ENCODE measurements around the gene MKLN1. TPM values are rescaled to one million over a fixed set of nuclear protein-coding genes. Genes with fewer than 3 reads are reported as not detected.
"Not testable (repeated sequence)": the region's sequence is repeated elsewhere in the genome, so short reads cannot be mapped to it uniquely, and the experiment has no call there.

MKLN1 gene
- total RNA-seq, 1 donor from 2014 or later, result 39.3 TPM

DNA sequence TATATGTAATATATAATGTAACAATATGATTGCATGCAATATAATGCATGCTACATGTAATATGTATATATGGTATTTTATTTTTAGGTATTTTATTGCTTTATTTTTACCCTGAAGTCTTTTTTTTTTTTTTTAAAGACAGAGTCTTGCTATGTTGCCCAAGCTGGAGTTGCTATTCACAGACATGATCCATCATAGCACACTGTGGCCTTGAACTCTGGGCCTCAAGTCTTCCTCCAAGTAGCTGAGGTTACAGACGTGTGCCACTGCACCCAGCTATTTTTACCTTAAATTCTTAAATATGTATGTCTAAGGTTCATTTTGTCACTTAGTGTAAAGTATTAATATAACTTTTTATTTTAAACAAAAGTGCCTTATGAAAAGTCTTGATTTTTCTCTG is 47.1 kb downstream of the MKLN1 start:
- intact Hi-C loops (cut with DNase I), result no loop called here
- DNase-seq (ENCODE audit: missing footprints), result no peak
- no peak for ATAC-seq

DNA sequence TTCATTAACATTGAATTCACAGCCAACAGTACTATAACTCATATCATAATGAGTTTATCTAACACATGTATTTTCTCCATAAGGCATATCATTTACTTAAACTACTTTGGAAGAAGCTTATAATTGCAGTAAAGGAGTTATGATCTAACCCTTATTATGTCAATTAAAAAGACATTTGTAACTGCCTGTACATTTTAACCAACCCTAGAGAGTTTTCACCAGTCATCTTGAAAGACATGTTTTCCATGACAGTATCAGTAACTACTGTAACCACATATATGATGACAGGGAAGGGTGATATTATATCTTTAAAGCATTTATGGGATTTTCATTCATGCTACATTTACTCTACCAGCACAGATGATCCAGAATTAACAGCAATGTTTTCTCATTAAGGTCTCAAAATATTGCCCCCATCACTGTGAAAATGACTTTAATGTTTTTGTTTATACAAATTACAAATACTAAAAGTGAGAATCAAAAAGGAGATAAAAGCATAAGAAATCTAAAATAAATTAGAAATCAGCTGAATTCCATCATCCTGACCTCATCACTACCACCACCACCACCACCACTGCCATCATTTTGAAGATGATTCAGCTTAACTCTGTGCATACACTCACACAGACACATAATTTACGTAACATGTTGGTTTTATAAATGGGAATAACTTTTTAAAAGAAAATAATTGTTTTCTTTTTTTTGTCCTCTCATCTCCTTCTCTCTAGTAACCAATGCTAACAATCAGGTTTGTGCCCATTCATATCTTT is 53.6 kb downstream of the MKLN1 start:
- no peak for DNase-seq (ENCODE audit: missing footprints)
- intact Hi-C loops (cut with DNase I), result no loop called here
- no peak for ATAC-seq

DNA sequence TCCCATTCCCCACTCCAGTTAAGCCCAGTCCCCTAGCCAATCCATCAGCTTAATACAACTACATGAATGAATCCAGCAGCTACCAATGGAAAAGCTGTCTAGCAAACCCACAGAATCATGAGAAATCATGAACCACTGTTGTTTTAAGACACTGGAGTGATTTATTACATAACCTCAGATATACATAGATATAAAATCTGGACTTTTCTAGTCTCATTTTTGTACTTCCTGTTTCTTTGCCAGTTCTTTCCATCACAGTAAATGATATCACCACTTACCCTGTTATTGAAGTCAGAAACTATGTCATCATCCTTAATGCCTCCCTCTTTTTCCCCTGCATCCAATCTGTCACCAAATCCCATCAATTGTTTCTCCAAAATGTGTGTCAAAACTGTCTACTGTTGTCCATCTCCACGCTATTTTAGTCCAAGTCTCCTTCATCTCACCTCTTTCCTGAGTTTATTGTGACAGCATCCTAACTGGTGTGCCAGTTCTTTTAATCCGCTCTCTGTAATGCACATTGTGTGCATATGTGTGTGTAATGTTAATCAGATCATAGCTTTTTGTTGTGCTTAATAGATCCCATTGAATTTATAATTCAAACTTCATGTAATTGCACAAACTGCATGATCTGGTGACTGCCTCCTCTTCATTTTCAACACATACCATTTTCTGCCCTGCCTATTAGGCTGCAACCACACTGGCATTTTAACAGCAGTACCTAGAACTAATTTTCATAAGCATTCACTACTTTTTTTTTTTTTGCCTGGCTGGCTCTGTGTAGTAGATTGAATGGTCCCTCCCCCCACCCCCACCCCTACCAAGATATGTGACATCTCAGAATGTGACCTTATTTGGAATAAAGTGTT is 56.0 kb downstream of the MKLN1 start:
- ATAC-seq (no peak), DNase-seq (ENCODE audit: missing footprints) (no peak)
- intact Hi-C loops (cut with DNase I), result no loop called here

DNA sequence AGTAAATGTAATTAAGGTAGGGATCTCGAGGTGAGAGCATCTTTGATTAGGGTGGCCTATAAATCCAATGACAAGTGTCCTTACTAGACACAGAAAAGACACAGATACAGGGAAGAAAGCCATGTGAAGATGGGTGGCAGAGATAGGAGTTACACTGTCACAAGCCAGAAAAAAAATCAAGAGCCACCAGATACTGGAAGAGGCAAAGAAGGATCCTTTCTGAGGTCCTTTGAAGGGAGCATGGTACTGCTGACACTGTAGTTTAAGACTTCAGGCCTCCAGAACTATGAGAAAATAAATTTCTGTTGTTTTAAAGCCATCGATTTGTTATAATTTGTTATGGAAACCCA is 56.6 kb downstream of the MKLN1 start:
- ATAC-seq, result no peak
- DNase-seq (ENCODE audit: missing footprints), result no peak
- intact Hi-C loops (cut with DNase I), result no loop called here

DNA sequence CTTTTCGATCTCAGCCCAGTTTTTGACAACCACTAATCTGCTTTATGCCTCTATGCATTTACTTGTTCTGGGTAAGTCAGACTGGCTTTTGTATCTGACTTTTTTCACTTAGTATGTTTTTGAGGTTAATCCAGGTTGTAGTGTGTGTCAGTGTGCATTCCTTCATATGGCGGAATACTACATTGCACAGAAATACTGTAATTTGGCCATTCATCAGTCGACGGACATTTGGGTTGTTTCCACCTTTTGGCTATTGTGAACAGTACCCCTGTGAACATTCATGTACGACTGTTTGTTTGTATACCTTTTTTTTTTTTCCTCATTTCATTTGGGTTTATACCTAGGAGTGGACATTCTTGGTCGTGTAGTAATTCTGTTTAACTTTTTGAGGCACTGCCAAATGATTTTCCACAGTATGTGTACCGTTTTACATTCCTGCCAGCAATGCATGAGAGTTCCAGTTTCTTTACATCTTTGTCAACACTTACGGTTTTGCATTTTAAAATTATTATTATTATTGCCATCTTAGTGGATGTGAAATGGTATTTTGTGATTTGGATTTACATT is 57.4 kb downstream of the MKLN1 start:
- intact Hi-C loops (cut with DNase I), result no loop called here
- ATAC-seq, result no peak
- no peak for DNase-seq (ENCODE audit: missing footprints)

DNA sequence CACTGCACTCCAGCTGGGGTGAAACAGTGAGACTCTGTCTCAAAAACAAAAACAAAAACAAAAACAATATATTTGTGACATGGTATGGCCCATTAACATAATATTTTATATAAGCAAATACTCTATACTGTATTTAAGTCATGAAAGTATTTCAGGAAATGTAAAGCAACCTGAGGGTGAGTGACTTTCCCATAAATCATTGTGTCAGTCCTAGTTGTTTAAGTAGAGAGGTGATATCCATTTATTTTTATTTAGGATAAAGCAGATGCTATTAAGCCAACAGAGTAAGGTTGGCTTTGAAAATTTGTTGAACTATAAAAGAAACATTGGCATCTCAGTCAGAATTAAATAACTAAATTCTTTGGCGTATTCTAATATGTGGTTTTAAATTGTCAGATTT is 60.5 kb downstream of the MKLN1 start:
- DNase-seq (ENCODE audit: missing footprints), result no peak
- ATAC-seq, result no peak
- intact Hi-C loops (cut with DNase I), result no loop called here

DNA sequence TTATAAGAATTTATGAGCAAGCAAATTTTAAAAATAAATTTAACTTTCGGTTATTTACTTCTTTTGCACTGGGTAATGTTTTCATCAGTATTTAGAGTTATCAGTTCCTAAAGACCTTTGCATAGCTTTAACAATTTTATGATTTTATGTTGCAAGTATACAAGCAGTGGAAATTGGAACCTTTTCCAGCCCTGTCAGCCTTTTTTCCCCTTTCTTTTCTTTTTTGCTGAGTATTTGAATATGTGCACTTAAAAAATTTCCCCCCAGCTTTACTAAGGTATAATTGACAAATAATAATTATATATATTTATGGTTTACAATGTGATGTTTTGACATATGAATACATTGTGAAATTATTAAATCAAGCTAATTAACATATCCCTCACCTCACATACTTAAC is 62.6 kb downstream of the MKLN1 start:
- intact Hi-C loops (cut with DNase I), result no loop called here
- no peak for DNase-seq (ENCODE audit: missing footprints)

DNA sequence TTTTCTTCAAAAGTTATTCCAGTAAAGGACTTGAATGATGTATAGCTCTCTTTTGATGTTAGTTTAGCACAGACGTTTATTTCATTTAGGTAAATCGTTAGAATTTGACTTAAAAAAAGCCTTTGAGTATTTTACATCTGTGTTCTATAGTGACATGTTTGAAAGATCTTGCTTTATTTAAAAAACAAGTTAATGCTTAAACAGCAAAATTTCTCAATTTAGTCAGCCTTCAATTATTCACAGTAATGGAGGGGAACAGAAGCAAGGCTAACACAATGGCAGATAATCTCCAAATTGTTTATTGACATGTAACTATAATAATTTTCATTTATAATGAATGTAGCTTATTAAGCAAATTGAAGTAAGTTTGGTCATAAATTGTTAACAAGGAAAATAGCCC is 63.5 kb downstream of the MKLN1 start:
- DNase-seq (ENCODE audit: missing footprints), result no peak
- intact Hi-C loops (cut with DNase I), result no loop called here
- no peak for ATAC-seq

More for the DNA sequence above, 62.6 kb downstream of the MKLN1 start:
- no peak for ATAC-seq

DNA sequence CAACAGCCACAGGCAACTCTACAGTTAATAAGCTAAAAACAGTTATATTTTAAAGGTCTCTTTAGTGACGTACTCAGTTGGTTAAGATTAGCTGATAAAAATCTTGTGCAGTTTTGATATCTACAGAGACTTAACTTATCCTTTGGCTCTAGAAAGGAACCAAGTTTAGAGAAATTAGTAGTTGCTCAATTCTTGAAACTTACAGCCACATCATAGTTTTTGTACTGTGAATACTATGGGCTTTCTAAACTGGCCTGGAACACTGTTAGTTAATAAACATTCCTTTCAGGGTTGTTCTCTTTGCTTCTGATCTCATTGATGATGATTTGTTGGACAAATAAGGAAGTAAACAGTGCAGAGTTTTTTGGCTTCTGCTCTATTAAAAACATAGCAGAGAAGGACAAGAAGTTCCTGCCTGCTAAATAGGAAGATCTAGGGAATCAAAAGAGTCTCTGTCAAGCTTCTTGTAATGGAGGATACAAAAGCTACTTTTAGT is 73.1 kb downstream of the MKLN1 start:
- DNase-seq (ENCODE audit: missing footprints) (no peak), ATAC-seq (peak; percentile 56)
- intact Hi-C loops (cut with DNase I), result no loop called here

DNA sequence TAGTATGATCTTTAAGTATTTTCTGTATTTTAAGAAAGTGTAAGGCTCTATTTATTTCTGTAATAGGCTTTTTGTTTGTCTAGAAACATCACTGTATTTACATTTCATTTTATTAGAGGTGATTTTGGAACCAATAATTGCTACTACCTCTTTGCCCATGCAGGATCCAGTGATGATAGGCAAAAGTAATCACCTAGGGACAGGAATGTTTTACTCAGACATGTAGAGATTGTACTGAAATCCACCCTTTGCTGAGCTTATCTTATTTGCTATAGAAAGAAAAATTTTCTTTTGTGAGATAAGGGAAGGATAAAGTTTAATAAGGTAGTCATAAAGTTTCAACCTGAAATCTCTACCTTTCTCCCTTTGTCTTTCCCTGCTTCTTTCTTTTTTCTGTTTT is 73.5 kb downstream of the MKLN1 start:
- intact Hi-C loops (cut with DNase I), result no loop called here
- ATAC-seq, result no peak
- no peak for DNase-seq (ENCODE audit: missing footprints)

DNA sequence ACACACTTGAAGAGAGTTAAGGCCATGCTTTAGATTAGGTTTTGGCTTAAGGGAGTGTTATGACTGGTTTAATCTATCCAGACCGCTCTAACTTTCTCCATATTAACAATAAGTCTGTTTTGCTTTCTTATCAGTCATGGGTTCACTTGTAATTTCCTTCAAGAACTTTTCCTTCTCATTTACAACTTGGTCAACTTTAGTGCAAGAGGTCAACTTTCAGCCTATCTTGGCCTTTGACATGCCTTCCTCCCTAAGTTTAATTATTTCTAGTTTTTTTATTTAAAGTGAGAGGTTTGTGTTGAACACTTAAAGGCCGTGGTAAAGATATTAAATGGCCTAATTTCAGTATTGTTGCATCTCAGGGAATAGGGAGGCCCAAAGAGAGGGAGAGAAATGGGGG is 75.6 kb downstream of the MKLN1 start:
- intact Hi-C loops (cut with DNase I), result no loop called here
- DNase-seq (ENCODE audit: missing footprints), result no peak
- ATAC-seq, result no peak

DNA sequence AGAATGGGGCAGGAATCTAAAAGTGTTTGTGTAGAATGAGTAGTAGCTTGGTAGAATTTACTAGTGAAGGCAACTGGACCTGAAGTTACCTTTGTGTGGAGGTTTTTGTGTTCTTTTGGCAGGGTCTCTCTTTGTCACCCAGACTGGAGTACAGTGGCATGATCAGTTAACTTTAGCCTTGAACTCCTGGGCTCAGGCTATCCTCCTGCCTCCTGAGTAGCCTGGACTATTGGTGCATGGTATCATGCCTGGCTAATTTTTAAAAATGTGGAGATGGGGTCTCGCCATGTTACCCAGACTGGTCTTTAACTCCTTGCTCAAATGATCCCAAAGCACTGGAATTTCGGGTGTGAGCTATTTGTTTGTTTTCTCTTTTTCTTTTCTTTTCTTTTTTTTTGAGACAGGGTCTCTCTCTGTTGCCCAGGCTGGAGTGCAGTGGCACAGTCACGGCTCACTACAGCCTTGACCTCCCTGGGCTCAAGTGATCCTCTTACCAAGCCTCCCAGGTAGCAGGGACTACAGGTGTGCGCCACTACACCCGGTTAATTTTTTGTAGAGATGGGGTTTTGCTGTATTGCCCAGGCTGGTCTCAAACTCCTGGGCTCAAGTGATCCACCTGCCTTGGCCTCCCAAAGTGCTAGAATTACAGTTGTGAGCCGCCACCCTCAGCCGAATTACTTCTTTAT is 76.7 kb downstream of the MKLN1 start:
- intact Hi-C loops (cut with DNase I), result no loop called here
- ATAC-seq (no peak), DNase-seq (ENCODE audit: missing footprints) (no peak)

DNA sequence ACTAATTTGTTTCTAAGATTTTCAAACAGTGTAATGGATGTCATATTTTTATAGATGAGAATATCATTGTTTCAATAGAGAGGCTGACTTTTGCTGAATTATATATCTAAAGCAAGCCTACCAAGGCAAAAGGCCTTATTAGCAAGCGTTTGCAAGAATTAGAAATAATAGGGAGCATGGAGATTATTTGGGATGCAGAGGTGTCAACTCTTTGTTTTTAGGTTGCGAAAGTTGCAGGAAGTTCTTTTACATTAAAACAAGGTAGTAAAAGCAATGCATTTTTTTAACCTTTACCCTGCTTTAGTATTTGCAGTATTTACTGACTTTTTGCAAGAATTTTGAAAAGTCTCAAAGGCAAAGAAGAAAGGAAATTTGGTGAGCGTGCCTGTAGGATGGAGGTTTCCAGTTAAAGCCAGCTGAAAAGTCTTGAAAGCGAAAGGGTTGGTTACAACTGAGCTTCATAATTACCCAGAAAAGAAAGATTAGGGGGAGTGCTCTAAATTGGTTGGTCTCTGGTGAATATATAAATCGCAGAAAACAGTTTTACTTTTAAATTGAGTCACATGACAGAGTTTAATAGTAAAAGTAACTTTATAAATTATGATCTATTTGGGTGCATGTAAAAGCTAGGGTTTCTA is 81.6 kb downstream of the MKLN1 start:
- intact Hi-C loops (cut with DNase I), result no loop called here
- no peak for ATAC-seq
- no peak for DNase-seq (ENCODE audit: missing footprints)

DNA sequence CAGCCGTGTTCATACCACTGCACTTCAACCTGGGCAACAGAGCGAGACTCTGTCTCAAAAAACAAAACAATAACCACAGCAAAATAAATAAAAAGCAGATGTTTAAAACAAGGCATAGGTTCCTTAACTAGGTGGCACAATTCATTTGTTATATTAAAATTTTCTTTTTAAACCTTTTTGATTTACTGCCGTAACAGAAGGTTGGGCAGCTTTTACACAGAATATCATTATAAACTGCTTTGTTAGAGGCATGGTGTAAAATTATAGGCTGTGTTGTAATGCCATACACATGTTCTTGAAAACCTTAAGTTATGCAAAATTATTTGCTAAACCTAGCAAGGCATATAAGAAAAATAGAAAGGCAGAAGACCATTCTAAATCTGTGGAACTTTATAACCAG is 84.4 kb downstream of the MKLN1 start:
- ATAC-seq (no peak), DNase-seq (ENCODE audit: missing footprints) (no peak)
- intact Hi-C loops (cut with DNase I), result no loop called here

DNA sequence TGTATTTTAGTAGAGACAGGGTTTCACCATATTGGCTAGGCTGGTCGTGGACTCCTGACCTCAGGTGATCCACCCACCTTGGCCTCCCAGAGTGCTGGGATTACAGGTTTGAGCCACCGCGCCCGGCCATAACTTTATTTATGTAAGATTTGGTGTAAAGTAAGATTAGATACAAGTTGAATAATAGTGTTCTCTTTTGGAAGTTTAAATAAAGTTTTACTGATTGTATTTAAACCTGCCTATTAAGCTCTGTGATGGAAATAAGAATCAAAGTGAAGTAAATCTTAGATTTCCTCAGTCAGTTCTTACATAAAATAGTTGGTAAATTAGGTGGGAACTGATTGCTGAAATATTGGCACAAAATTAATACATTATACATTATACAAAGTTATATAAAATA is 86.0 kb downstream of the MKLN1 start:
- ATAC-seq (no peak), DNase-seq (ENCODE audit: missing footprints) (no peak)
- intact Hi-C loops (cut with DNase I), result no loop called here

DNA sequence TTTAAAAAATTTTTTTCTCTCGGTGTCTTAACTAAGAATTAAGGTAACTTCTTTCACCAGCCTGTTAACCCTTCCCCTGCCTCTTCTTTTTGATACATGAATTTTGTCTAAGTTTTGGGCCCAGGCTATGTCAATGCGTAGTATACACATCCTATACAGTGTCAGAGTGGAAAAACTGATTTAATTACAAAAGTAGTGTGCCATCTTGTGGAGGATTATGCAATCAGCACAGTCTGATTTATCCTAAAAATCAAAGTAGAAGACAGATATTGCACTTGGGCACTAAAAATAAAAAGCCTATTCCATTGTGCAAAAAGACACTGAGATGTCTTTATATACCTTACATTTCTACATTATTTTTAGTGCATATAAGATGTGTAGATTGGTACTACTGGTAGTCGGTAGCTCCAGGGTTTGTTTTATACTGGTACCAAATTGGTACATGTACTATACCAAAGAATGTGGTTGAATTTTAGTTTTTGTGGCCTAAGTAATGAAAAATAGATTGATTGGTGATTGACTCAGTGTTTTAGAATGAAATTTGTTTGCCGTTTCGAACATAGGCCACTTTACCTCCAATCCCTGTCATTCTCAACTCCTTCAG is 96.6 kb downstream of the MKLN1 start:
- ATAC-seq (peak; percentile 61), DNase-seq (ENCODE audit: missing footprints) (no peak)
- intact Hi-C loops (cut with DNase I), result loop anchor here (5.0 kb wide), 2 partner anchors 97 to 352 kb away; partner anchors contain the start of gene MKLN1

DNA sequence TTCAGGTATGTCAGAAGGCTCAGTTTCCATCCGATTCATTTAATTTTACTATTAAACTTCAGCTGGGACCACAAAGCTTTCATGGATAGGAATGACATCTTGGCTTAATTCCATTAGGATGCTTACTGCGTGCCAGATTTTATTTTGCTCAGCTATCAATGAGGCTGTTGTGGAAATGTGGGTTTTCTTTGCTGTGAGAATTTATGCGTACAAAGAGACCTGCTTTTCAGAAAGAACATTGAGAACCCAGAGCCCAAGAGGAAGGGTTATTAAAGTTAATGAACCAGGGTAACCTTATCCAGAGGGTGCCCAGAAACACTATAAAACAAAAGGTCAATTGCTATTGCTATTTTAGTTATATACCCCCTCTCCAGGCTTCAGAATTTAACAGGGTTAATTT is 98.3 kb downstream of the MKLN1 start:
- ATAC-seq (peak; percentile 60), DNase-seq (ENCODE audit: missing footprints) (no peak)
- intact Hi-C loops (cut with DNase I), result loop anchor here (5.0 kb wide), 1 partner anchor 319 kb away; no protein-coding TSS in a partner anchor

DNA sequence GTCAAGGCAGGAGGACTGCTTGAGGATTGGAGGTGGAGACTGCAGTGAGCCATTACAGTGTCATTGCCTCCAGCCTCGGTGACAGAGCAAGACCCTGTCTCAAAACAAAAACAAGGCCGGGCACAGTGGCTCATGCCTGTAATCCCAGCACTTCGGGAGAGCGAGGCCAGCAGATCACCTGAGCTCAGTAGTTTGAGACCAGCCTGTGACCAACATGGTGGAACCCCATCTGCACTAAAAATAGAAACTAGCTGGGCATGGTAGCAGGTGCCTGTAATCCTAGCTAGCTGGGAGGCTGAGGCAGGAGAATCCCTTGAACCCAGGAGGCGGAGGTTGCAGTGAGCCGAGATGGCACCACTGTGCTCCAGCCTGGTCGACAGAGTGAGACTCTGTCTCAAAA is 103.2 kb downstream of the MKLN1 start:
- ATAC-seq; DNase-seq (ENCODE audit: missing footprints): not testable (repeated sequence)

More for the DNA sequence above, 103.2 kb downstream of the MKLN1 start:
- intact Hi-C loops (cut with DNase I), result not testable (repeated sequence)

All from Right ventricle myocardium inferior (tissue), 1 donor.